Frontal cortex (tissue), 4 donors: ENCODE data around the gene DAGLB. TPM values are rescaled to one million over a fixed set of nuclear protein-coding genes. Genes with fewer than 3 reads are reported as not detected.
"Not testable (repeated sequence)": the region's sequence is repeated elsewhere in the genome, so short reads cannot be mapped to it uniquely, and the experiment has no call there.

Experiments
- DNase-seq, 2 donors: peaks; one replicate each; pipeline ENCODE4 v3.0.0; 2012; ENCODE audit warnings: low spot score in 2 of 2
- FAIRE-seq: peaks from 2 replicates; lab custom pipeline; 2012; peaks lifted over from hg19 to GRCh38; lab: Jason Lieb, UNC
- total RNA-seq: library from RNA; depleted of rRNA; stranded (reverse); fragments of >200 nt; gene quantifications from one replicate; pipeline ENCODE4 v1.2.3, GENCODE V29; 2014
- donor health status: control.
- donor health status: control.
- donor health status: control.

Gene DAGLB
- total RNA-seq, 1 donor from 2014 or later, result 25.7 TPM

GRCh38 chr7:6380310-6381095 is 67.3 kb downstream of the DAGLB start:
- FAIRE-seq, result no peak
- no peak for DNase-seq

GRCh38 chr7:6379886-6380285 is 67.9 kb downstream of the DAGLB start:
- no peak for FAIRE-seq
- DNase-seq, result no peak

DNA sequence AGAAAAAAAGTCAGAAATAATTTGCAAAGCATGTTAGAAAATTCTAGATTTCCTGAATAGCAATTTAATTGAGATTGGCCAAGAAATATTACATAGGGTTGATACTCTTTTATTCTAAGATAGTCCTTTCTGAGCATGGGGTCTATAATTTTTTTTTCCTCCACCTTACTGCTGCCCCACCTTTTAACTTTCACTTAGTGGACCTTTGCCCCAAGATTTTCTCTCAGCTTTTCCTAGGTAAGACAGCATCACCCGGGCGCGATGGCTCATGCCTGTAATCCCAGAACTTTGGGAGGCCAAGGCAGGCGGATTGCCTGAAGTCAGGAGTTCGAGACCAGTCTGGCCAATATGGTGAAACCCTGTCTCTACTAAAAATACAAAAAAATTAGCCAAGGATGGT is 69.2 kb downstream of the DAGLB start:
- not testable (repeated sequence) for FAIRE-seq, DNase-seq

- DNase-seq (no peak), FAIRE-seq (no peak)
These were observed 70.9 kb downstream of the DAGLB start for GRCh38 chr7:6376820-6377219.

DNA sequence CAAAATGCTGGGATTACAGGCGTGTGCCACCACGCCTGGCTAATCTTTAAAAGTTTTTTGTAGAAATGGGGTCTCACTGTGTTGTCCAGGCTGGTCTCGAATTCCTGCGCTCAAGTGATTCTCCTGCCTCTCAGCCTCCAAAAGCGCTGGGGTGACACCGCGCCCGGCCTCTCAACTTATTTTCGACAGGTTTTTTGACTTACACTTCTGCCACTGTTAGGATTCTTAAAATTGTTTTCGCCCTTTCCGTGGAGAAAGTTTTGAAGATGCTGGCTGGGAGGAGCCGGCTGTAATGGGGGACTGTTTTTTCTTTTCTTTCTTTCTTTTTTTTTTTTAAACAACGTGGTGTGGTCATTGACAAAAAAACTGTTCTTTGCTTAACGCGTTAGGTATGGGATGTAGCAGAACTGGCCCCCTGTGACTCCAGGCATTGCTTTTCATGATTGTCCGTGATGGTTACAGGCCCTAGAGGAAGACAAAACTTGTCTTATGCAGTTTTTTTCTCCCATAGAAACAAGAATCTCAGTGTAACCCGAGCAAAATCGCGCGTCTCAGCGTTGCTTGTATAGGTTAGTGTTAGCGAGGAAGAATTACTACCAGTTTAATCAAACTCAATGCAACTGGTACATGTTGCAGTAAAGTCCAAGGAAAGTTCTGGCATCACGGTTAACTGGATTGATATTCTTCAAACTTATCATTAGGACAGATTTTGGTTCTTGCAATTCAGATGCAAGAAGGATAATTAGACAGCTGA is 72.2 kb downstream of the DAGLB start:
- FAIRE-seq (no peak), DNase-seq (no peak)

- DNase-seq, result no peak
- no peak for FAIRE-seq
These were observed 80.0 kb downstream of the DAGLB start for GRCh38 chr7:6367701-6368211.

- FAIRE-seq, result no peak
These were observed 82.3 kb downstream of the DAGLB start for GRCh38 chr7:6365451-6365850.

DNA sequence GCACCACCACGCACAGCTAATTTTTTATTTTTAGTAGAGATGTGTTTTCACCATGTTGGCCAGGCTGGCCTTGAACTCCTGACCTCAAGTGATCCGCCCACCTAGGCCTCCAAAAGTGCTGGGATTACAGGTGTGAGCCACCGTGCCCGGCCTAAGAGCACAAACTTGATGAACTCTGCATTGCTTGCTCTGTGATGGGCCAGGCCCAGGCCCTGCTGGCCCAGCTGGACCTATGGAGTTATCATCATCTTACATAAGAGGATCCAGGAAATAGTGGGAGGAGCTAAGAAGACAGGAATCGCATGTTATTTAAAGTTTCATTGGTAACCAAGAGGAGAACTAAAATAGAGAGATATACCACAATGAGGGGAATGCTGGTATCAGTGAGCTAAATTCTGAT is 86.9 kb downstream of the DAGLB start:
- DNase-seq (no peak), FAIRE-seq (no peak)

More at GRCh38 chr7:6365451-6365850, 82.3 kb downstream of the DAGLB start:
- no peak for DNase-seq

GRCh38 chr7:6359734-6360133 is 88.0 kb downstream of the DAGLB start:
- DNase-seq (no peak), FAIRE-seq (no peak)

Other genes with a start within 250 kb of the DAGLB start
- gene CYTH3, start 175.3 kb downstream of the DAGLB start, total RNA-seq, result 26.9 TPM
- 47.7 TPM for gene FAM220A, start 99.0 kb downstream of the DAGLB start, total RNA-seq
- 41.2 TPM for gene RAC1, start 73.4 kb downstream of the DAGLB start, total RNA-seq
- gene KDELR2, start 36.2 kb upstream of the DAGLB start, total RNA-seq, result 77.9 TPM
- 0.41 TPM for gene GRID2IP, start 103.5 kb upstream of the DAGLB start, total RNA-seq
- gene ZDHHC4, start 129.5 kb upstream of the DAGLB start, total RNA-seq, result 52.2 TPM
- gene INTS15, start 142.1 kb upstream of the DAGLB start, total RNA-seq, result 22.4 TPM
- 23.6 TPM for gene ZNF853, start 167.7 kb upstream of the DAGLB start, total RNA-seq
- 15.5 TPM for gene ZNF316, start 189.4 kb upstream of the DAGLB start, total RNA-seq